K562 (cell line): ENCODE results near the gene BRME1. TPM values are rescaled to one million over a fixed set of nuclear protein-coding genes. Genes with fewer than 3 reads are reported as not detected.

Experiments
- CUX1 ChIP-seq: fragments of 200-800 bp; sonication (Bioruptor generic); IDR thresholded peaks from 2 replicates; pipeline ENCODE4 v1.6.1; 2016; ENCODE audit warnings: missing genetic modification characterization, missing compliant biosample characterization
- HNRNPK ChIP-seq: fragments of 200-400 bp; formaldehyde crosslinking; IDR thresholded peaks from one replicate; pipeline ENCODE4 v1.6.1; 2018; ENCODE audit warnings: mild to moderate bottlenecking, low read depth, low read length; ENCODE audit not compliant: poor library complexity, severe bottlenecking
- NBN ChIP-seq: fragments of 450-650 bp; IDR thresholded peaks from 2 replicates; pipeline ENCODE4 v1.6.1; 2016; ENCODE audit warnings: low read depth, mild to moderate bottlenecking
- SAFB ChIP-seq: fragments of 200-400 bp; formaldehyde crosslinking; IDR thresholded peaks from 2 replicates; pipeline ENCODE4 v1.6.1; 2017; ENCODE audit warnings: low read depth, low read length, borderline replicate concordance
- SIN3A ChIP-seq, 2 experiments: fragments of 150-350 bp in 1 of 2; IDR thresholded peaks; 2 replicates each; pipeline ENCODE4 v1.6.1; 2011 to 2016; ENCODE audit warnings: borderline replicate concordance in 2 of 2, low read depth in 2 of 2, low read length in 2 of 2, mild to moderate bottlenecking in 2 of 2, moderate library complexity in 2 of 2; ENCODE audit not compliant: control insufficient read depth in 1 of 2
- TAF1 ChIP-seq: IDR thresholded peaks from 2 replicates; pipeline ENCODE4 v1.6.1; 2011; ENCODE audit warnings: mild to moderate bottlenecking, low read length, moderate library complexity; ENCODE audit not compliant: insufficient read depth, control insufficient read depth, severe bottlenecking; ENCODE audit errors: extremely low read depth
- ZNF124 ChIP-seq: sonication (generic); formaldehyde crosslinking; IDR thresholded peaks from 2 replicates; pipeline ENCODE4 v1.8.1; 2022; ENCODE audit warnings: missing genetic modification reagents
- ZNF609 ChIP-seq: sonication (generic); formaldehyde crosslinking; IDR thresholded peaks from 2 replicates; pipeline ENCODE4 v1.8.1; 2023; ENCODE audit warnings: missing genetic modification reagents, mild to moderate bottlenecking, borderline replicate concordance
- ZNF766 ChIP-seq: fragments of 200-800 bp; sonication (Bioruptor generic); conservative IDR thresholded peaks from 2 replicates; pipeline ENCODE4 v1.6.1; 2016; ENCODE audit warnings: missing genetic modification characterization, missing compliant biosample characterization
- polyA plus RNA-seq, 8 experiments: library from polyadenylated mRNA; depleted of rRNA in 4 of 8; stranded (reverse) in 5 of 8; unstranded in 3 of 8; fragments of >200 nt; fragmentation: Nextera tagmentation in 2 of 8; fragmentation: Illumina TruSeq in 1 of 8; extraction: Ambion mirVana in 2 of 8; extraction: Trizol in 1 of 8; gene quantifications; 2 replicates each; pipeline versions ENCODE4 v1.2.1 to v1.2.3, GENCODE V29; 2011 to 2014; ENCODE audit warnings: inconsistent platforms in 1 of 8, missing spikeins in 1 of 8
- total RNA-seq, 7 experiments: library from RNA; depleted of rRNA in 6 of 7; stranded (reverse); fragments of >200 nt in 6 of 7; fragmentation: Illumina TruSeq in 2 of 7; extraction: Trizol in 2 of 7; gene quantifications; 2 replicates each; pipeline versions ENCODE4 v1.2.1 to v1.2.3, GENCODE V29; 2011 to 2021; ENCODE audit warnings: low replicate concordance in 1 of 7
- TF ChIP-seq, protein P1 (sequence below): fragments of 450-650 bp; IDR thresholded peaks from 2 replicates; pipeline ENCODE4 v1.6.1; 2016; ENCODE audit warnings: antibody characterized with exemption
- TF ChIP-seq, protein P2 (sequence below): conservative IDR thresholded peaks from 2 replicates; pipeline ENCODE4 v1.6.1; 2011; ENCODE audit warnings: low read depth, mild to moderate bottlenecking, low read length; ENCODE audit not compliant: control insufficient read depth

The BRME1 gene
- total and polyA plus RNA-seq, 9 of the 15 experiments (the other 6 are each of a cell fraction or from before 2014, with no cell fraction given), result 0.75 to 6.1 (median 3.6) TPM

DNA sequence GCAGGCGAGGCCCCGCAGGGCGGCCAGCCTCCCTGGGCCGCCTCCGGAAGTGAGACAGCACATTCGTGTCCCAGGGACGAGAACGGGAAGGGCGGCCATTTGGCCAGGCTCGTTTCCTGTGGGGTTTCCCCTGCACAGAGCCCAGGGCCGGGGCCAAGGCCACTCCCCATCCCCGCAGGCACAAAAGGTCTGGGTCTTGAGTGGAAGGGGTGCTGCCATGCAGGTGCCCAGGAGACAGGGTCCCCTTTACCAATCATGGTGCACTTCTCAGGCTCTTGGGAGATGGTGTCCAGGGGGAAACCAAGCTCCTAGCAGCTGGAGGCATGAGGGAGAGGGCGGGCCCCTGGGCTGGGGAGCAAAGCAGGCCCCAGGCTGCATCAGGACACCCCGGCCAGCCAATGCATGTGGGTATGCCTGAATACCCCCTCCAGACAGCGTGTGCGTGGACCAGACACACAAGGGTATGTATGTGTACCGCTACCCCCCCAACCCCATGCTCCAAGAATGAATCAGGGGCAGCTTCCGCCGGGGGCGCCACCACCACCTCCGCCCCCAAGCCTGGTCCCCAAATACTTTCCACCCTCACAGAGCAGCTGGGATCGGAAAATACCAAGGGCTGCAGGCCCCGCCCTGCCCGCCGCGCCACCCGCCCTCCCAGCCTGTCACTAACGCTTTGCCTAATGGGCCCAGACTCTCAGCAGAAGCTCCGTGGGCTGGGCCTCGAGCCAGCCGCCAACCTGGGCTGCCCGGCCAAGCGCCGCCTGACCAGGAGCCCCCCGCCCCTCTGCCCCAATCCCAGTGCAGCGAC lies 66.6 kb downstream of the BRME1 start (continued):
- TF ChIP-seq, protein P1, sequence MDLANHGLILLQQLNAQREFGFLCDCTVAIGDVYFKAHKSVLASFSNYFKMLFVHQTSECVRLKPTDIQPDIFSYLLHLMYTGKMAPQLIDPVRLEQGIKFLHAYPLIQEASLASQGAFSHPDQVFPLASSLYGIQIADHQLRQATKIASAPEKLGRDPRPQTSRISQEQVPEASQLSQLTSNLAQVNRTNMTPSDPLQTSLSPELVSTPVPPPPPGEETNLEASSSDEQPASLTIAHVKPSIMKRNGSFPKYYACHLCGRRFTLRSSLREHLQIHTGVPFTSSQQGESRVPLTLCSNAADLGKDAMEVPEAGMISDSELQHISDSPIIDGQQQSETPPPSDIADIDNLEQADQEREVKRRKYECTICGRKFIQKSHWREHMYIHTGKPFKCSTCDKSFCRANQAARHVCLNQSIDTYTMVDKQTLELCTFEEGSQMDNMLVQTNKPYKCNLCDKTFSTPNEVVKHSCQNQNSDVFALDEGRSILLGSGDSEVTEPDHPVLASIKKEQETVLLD, result peak; percentile 48; the same call in 1 of the 2 replicates
- TF ChIP-seq SAFB, result peak; percentile 30; the same call in 1 of the 2 replicates
- no peak for TF ChIP-seq CUX1 (CRISPR knock-in tag)
- TF ChIP-seq ZNF124, result peak; percentile 64; the same call in 1 of the 2 replicates
- TF ChIP-seq ZNF766 (CRISPR knock-in tag), result peak; percentile 71
- TF ChIP-seq SIN3A (IDR thresholded peaks at IDR 0.05; ENCODE audit: borderline replicate concordance in 2 of 2, control insufficient read depth in 1 of 2, low read depth in 2 of 2, low read length in 2 of 2), result peak; percentile 28 to 53; a peak in 1 of 4 replicates
- TF ChIP-seq ZNF609 (CRISPR knock-in tag), result no peak
- TF ChIP-seq HNRNPK, result no peak
- TF ChIP-seq NBN, result no peak
- peak; percentile 86 for TF ChIP-seq TAF1
- TF ChIP-seq, protein P2, sequence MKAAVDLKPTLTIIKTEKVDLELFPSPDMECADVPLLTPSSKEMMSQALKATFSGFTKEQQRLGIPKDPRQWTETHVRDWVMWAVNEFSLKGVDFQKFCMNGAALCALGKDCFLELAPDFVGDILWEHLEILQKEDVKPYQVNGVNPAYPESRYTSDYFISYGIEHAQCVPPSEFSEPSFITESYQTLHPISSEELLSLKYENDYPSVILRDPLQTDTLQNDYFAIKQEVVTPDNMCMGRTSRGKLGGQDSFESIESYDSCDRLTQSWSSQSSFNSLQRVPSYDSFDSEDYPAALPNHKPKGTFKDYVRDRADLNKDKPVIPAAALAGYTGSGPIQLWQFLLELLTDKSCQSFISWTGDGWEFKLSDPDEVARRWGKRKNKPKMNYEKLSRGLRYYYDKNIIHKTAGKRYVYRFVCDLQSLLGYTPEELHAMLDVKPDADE, result peak; percentile 81; the same call in 1 of the 2 replicates
